KG1 (cell line): ENCODE results near the gene GHR.
"Not testable (repeated sequence)": the region's sequence is repeated elsewhere in the genome, so short reads cannot be mapped to it uniquely, and the experiment has no call there.

ENCODE experiments used
- DNase-seq: peaks from one replicate; lab custom pipeline; 2025; lab: John Stamatoyannopoulos, UW

Gene GHR

GRCh38 chr5:42645138-42645537 lies 221.9 kb downstream of the GHR start:
- no peak for DNase-seq

- DNase-seq: no peak
These were observed 224.8 kb downstream of the GHR start for GRCh38 chr5:42648036-42648435.

- no peak for DNase-seq
These were observed 225.7 kb downstream of the GHR start for GRCh38 chr5:42648915-42649314.

DNA sequence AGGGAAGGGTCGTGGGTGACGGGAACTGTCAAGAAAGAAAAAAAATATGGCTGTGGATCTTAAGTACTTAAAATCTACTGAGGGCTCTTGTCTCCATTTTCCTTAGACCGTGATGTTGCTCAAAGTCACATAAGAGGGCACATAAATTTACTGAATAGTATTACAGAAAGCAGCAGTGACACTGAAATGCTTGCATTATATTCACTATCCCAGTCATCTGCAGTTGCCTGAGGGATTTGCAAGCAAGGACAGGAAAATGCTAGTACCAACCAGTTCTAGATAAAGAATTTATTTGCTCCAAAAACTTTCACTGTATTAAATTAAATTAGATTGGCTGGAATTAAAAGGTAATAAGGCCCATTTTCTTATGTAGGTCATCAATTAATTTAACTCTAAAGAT lies 226.8 kb downstream of the GHR start:
- DNase-seq: no peak

DNA sequence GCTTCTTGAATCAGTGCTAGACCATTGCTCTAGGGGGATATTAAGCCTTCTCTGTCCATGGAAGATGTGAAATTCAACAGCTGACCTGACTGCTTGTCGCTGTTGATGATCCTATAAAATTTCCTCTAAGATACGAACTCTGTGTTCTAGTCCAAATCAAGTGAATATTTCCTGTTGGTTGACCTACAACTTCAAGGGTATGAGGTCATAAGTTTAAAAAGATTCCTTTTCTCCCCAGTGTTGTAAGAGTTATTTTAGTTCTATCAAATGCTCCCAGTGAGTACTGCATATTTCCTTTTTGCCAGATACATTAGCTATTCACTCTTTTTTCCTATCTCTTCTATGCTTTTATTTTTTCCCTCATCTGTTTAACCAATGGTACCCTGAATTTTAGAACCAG lies 230.5 kb downstream of the GHR start:
- DNase-seq: no peak

- no peak for DNase-seq
These were observed 231.4 kb downstream of the GHR start for GRCh38 chr5:42654645-42655044.

DNA sequence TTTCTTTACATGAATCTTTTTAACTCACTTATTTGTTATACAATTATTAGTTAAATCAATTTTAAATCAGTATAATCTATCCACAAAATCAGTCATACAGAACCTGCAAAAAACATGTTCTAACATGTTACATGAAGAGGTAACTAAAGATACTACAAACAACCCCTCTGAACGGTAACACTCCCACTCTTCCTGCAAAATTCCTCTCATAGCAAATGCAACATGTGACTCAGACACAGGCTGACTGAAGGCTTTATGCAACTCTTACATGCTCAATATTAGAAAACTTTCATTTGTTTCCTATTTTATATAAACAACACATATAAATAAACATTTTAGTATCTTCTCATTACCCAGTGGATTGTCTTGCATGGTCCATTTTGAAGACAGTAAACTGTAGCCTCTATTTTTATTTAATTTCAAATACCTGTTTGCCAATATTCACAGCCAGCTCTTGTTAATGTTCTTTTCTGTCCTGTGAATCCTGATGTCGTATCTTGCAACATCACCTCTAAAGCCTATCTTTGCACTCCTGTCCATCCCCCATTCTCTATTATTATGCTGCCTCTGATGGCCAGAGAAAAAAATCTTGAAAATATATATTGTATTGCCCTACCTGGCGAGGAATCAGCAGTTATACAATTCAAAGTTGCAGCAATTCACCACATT lies 232.9 kb downstream of the GHR start:
- DNase-seq: no peak

GRCh38 chr5:42656651-42657015 lies 233.4 kb downstream of the GHR start:
- DNase-seq: no peak

DNA sequence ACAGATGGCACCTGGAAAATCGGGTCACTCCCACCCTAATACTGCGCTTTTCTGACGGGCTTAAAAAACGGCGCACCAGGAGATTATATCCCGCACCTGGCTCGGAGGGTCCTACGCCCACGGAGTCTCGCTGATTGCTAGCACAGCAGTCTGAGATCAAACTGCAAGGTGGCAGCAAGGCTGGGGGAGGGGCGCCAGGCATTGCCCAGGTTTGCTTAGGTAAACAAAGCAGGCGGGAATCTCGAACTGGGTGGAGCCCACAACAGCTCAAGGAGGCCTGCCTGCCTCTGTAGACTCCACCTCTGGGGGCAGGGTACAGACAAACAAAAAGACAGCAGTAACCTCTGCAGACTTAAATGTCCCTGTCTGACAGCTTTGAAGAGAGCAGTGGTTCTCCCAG lies 236.6 kb downstream of the GHR start:
- DNase-seq: not testable (repeated sequence)

- DNase-seq: no peak
These were observed 242.6 kb downstream of the GHR start for GRCh38 chr5:42665857-42666256.

DNA sequence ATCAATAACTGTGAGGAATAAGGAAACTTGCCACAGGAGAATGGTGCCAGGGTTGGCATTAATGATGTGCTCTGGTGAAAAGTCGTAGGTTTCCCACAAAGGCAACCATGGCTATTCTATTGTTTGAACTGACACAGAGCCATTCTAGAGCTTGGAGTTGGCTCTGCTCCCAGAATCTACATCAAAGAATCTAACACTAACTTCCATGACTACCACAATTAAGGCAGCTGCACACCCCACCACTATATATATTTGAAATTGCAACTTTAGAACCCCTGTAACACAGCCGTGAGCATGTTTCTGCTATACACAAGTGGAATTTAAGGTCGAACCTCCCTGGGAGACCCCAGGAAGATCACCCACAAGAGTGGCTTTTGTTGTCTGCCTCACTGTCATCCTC lies 243.6 kb downstream of the GHR start:
- DNase-seq: no peak

DNA sequence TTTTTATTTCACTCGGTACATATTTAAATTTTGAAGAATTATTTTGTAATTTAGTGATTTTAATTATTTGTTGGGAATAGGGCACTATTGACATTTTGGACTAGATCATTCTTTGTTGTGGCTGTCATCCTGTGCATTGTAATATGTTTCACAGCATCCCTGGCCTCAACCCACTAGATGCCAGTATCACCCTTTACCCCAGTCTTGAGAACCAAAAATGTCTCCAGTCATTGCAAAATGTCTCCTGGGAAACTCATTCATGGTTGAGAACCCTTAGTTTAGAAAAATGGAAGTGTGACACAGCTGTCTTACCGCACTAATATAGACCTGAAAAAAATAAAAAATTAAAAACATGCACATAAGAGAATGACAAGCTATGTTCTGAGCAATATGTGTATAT lies 245.0 kb downstream of the GHR start:
- no peak for DNase-seq

DNA sequence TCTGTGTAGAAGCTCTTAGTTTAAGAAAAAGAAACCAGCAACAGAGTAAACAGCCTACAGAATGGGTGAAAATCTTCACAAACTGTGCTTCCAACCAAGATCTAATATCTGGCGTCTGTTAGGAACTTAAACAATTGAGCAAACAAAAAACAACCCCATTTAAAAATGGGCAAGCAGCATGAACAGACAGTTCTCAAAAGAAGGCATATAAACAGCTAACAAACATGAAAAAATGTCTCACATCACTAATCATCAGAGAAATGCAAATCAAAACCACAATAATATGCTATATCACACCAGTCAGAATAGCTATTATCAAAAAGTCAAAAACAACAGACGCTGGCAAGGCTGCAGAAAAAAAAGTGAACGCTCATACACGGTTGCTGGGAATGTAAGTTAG lies 249.7 kb downstream of the GHR start:
- no peak for DNase-seq

DNA sequence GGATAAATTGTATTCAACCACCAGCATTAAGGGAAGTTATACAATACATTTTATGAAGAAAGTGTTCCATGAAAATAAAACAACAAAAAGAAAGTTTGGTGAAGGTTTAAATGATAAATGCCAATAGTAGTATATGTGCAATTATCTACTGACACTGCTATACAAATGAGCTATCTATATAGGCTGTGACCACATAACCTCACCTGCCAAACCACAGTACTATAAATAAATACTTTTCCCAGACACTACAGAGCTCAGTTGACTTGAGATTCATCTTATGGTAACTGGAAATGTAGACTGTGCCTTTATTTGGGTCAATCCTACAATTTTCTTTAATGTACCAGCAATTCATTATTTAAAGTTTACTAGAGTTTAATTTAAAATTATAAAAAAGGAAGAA lies 252.4 kb downstream of the GHR start:
- no peak for DNase-seq

- DNase-seq: no peak
These were observed 253.1 kb downstream of the GHR start for GRCh38 chr5:42676362-42676761.

GRCh38 chr5:42677156-42677842 lies 254.1 kb downstream of the GHR start:
- DNase-seq: no peak

- DNase-seq: no peak
These were observed 256.8 kb downstream of the GHR start for GRCh38 chr5:42680046-42680445.

DNA sequence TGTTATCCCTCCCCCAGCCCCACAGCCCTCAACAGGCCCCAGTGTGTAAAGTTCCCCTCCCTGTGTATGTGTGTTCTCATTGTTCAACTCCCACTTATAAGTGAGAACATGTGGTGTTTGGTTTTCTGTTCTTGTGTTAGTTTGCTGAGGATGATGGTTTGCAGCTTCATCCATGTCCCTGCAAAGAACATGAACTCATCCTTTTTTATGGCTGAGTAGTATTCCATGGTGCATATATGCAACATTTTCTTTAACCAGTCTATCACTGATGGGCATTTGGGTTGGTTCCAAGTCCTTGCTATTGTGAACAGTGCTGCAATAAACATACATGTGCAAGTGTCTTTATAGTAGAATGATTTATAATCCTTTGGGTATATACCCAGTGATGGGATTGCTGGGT lies 261.8 kb downstream of the GHR start:
- DNase-seq: not testable (repeated sequence)

GRCh38 chr5:42689391-42689790 lies 266.2 kb downstream of the GHR start:
- DNase-seq: no peak

DNA sequence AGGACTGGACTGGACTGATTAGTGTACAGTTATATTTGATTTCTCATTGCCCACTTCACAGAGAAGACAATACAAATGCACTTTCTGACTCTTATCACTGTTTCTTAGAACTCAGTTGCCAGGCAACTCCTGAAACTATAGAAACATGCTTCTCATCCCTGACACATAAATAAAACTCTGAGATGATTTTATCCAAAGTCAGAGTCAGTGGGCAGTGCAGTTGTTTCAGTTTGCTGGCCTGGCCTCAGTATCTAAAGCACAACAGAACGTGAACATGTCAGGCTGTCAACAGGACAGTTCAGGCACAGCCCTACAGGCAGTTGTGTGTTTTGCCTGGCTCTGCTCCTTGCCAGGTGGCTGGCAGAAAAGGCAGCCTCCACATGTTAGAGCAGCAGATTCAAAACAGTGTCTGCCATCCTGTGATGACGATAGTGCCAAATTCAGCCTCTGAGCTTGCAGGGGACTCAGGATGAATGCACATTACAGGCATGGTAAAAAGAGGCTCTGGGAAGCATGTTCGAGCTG lies 268.2 kb downstream of the GHR start:
- no peak for DNase-seq

DNA sequence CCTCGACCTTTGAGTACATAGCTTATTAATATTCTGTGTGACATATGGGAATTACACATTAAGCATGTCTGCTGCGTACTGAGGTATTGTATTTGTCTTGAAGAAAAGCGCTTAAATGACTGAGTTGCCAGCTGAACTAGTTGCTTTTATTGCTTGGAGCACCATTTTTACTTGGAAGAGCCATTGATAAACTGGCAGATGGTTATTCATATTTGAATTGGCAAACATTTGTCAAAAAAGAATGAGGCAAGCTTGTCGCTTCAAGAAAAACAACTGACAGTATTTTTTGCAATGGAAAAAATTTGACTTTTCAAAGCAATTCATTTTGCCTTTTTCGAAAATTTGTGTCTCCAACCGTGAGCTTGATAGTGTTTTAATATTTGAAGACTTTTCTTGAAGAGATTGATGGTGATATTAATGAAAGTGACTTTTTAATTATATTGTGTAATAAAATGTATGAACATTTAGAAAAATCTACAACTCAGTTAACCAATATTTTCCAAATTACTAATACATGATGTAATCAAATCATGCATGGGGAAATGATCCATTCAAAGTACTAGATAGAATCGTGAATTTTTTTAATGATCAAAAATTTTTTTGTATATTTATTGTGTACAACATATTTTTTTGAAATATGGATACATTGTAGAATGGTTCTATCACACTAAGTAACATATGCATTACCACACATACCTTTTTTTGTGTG lies 278.3 kb downstream of the GHR start:
- DNase-seq: no peak

DNA sequence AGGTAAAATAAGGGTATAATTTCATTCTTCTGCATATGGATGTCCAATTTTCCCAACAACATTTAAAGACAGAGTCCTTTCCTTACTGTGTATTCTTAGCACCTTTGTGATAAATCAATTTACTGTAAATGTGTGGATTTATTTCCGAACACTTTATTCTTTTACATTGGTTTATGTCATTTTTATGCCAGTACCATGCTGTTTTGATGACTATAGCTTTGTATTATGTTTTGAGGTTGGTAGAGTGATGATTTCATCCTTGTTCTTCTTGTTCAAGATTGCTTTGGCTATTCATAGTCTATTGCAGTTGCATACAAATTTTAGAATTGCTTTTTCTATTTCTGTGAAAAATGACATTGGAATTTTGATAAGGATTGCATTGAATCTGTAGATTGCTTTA lies 280.0 kb downstream of the GHR start:
- no peak for DNase-seq

- DNase-seq: no peak
These were observed 292.5 kb downstream of the GHR start for GRCh38 chr5:42715785-42716184.
